Stimulated activated CD4-positive, alpha-beta T cell treated with anti-CD3 and anti-CD28 coated beads, Interleukin-2, amount 100 ng/mL, for 48 hours (primary cell): Measurements from ENCODE around the gene ZBTB18.

ENCODE experiments used
- DNase-seq, 2 donors: peaks; one replicate each; pipeline ENCODE4 v3.0.0-alpha.2; 2020

Gene ZBTB18

GRCh38 chr1:244064621-244065020 lies 13.5 kb downstream of the ZBTB18 start:
- DNase-seq, result no peak

GRCh38 chr1:244065063-244065793 lies 14.1 kb downstream of the ZBTB18 start:
- no peak for DNase-seq

GRCh38 chr1:244065960-244066388 lies 14.9 kb downstream of the ZBTB18 start:
- DNase-seq, result no peak

GRCh38 chr1:244066954-244067716 lies 16.1 kb downstream of the ZBTB18 start:
- DNase-seq, result no peak

- no peak for DNase-seq
Observed at GRCh38 chr1:244067893-244068292, 16.8 kb downstream of the ZBTB18 start.

- DNase-seq, result no peak
Observed at GRCh38 chr1:244068567-244068966, 17.5 kb downstream of the ZBTB18 start.

- DNase-seq, result no peak
Observed at GRCh38 chr1:244069326-244069898, 18.3 kb downstream of the ZBTB18 start.

- DNase-seq, result peak; percentile 15 to 18
Observed at GRCh38 chr1:244074559-244075171, 23.6 kb downstream of the ZBTB18 start.

- DNase-seq, result no peak
Observed at GRCh38 chr1:244075247-244075722, 24.2 kb downstream of the ZBTB18 start.

GRCh38 chr1:244076740-244077139 lies 25.7 kb downstream of the ZBTB18 start:
- no peak for DNase-seq

GRCh38 chr1:244077473-244078220 lies 26.6 kb downstream of the ZBTB18 start:
- no peak for DNase-seq

- no peak for DNase-seq
Observed at GRCh38 chr1:244080343-244080929, 29.4 kb downstream of the ZBTB18 start.

- DNase-seq, result no peak
Observed at GRCh38 chr1:244082969-244083368, 31.9 kb downstream of the ZBTB18 start.

- no peak for DNase-seq
Observed at GRCh38 chr1:244083383-244083943, 32.4 kb downstream of the ZBTB18 start.

- DNase-seq, result no peak
Observed at GRCh38 chr1:244084763-244085162, 33.7 kb downstream of the ZBTB18 start.

GRCh38 chr1:244085891-244086290 lies 34.8 kb downstream of the ZBTB18 start:
- DNase-seq, result no peak

- DNase-seq, result no peak
Observed at GRCh38 chr1:244087021-244087560, 36.0 kb downstream of the ZBTB18 start.

- no peak for DNase-seq
Observed at GRCh38 chr1:244087611-244088010, 36.5 kb downstream of the ZBTB18 start.

GRCh38 chr1:244088161-244088560 lies 37.1 kb downstream of the ZBTB18 start:
- no peak for DNase-seq

GRCh38 chr1:244089561-244089960 lies 38.5 kb downstream of the ZBTB18 start:
- DNase-seq, result no peak

- no peak for DNase-seq
Observed at GRCh38 chr1:244090645-244091044, 39.6 kb downstream of the ZBTB18 start.
